ENCODE measurements around the gene RHEBL1.
A peak's percentile ranks its signal among the peaks of the same experiment; 100 is the strongest.

The RHEBL1 gene

DNA sequence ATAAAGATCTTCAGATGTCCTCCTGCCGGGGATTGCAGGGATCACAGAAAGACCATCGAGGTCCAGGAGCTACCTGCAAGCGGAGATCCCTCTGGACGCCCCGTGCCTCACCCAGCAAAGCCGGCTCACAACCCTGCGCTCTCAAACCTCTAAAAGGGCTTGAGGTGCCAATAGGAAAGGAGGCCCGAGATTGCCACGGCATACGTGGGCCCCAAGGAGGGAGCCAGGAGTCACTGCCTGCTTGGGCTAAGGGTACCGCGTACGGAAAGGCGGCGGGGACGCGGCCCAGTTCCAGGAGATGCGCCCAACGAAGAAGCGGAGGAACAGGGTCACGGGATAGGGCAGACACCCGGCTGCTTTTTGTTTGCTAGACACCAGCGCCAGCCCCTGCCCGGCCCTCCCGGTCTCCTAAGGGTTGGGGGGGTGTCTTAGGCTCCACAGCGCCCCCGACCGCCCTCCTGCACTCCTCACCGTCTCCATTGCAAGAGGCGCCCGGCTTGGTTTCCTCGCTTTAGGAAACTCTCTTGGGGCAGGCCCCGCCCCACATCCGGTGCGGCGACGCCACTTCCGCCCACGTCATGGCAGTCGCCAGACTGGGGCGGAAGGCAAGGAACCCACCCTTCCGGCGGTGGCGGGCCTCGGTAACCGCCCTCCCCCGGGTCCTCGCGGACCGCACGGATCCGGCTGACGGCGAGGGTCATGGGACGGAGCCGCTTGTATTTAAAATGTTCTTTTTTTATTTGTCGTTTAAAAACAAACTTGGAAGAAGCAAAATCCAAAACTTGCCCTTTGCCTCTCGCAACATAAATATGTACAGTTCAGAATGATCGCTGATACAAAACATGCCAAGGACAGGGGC is 51.3 kb downstream of the RHEBL1 start, which contains the start of gene PRKAG1:
PRKAG1 (minus strand) TSS at position 516 of the 859 bp plus-strand sequence; CDS start at position 480, 36 bp downstream.
- DNase-seq, result peak; percentile 95

DNA sequence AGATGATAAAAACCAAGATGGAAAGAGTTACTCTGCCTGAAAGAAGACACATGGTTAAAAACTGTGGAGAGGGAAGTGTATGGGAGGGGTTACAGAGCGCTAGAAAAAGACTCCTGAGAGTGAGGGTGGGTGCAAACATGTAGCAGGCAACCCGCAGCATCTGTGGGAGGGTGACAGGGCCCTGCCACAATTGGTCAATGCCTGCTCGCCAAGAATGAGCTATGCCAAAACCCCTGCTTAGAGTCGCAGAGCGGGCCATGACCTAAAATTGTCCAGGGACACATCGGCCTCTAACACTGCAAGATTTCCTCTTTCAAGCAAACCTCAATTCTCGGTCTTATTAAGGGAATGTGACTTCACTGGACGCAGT is 51.9 kb downstream of the RHEBL1 start:
- peak; percentile 62 for DNase-seq

DNA sequence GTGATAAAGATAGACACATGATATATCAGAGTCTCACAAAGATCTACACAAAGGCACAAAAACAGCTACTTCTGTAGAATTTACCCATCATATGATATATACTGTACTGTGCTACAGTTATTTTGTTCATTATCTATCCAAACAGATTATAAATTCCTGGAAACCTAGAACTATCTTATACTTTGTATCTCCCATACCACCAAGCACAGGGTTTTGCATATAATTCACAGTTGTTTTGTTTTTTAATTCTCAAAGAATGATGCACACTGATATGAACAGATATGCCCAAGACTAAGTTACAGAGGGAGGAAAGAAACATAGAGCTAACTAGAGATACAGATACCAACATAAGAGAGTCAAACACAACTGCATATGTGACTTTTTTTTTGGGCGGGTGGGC is 54.6 kb downstream of the RHEBL1 start:
- no peak for DNase-seq

Data from stimulated activated CD4-positive, alpha-beta T cell treated with anti-CD3 and anti-CD28 coated beads, Interleukin-1b, Interleukin-23, amount 100 ng/mL, for 48 hours (primary cell).